ENCODE data around the gene CFAP107.
"Not testable (repeated sequence)": the region's sequence is repeated elsewhere in the genome, so short reads cannot be mapped to it uniquely, and the experiment has no call there.

CFAP107 gene

GRCh38 chr1:12745992-12746323 lies at the start of gene CFAP107:
CFAP107 (plus strand) TSS chr1:12746200; CDS start chr1:12746431, 231 bp downstream.
- DNase-seq: no peak

- DNase-seq: no peak
Observed at GRCh38 chr1:12696658-12697057, 49.3 kb upstream of the CFAP107 start.

- no peak for DNase-seq
Observed at GRCh38 chr1:12697397-12697796, 48.6 kb upstream of the CFAP107 start.

- no peak for DNase-seq
Observed at GRCh38 chr1:12703821-12704451, 42.1 kb upstream of the CFAP107 start.

GRCh38 chr1:12706061-12706460 lies 39.9 kb upstream of the CFAP107 start:
- DNase-seq: no peak

GRCh38 chr1:12708396-12709090 lies 37.5 kb upstream of the CFAP107 start:
- no peak for DNase-seq

- no peak for DNase-seq
Observed at GRCh38 chr1:12709091-12709491, 36.9 kb upstream of the CFAP107 start.

- DNase-seq: no peak
Observed at GRCh38 chr1:12709696-12710095, 36.3 kb upstream of the CFAP107 start.

GRCh38 chr1:12711536-12711935 lies 34.5 kb upstream of the CFAP107 start:
- no peak for DNase-seq

- DNase-seq: no peak
Observed at GRCh38 chr1:12712076-12712475, 33.9 kb upstream of the CFAP107 start.

GRCh38 chr1:12712929-12713328 lies 33.1 kb upstream of the CFAP107 start:
- no peak for DNase-seq

GRCh38 chr1:12713651-12714050 lies 32.3 kb upstream of the CFAP107 start:
- DNase-seq: not testable (repeated sequence)

GRCh38 chr1:12714710-12715475 lies 31.1 kb upstream of the CFAP107 start:
- no peak for DNase-seq

GRCh38 chr1:12715896-12716437 lies 30.0 kb upstream of the CFAP107 start, which contains the start of gene AADACL3:
AADACL3 (plus strand) TSS chr1:12716110; CDS start chr1:12716177, 67 bp downstream.
- DNase-seq: no peak

- DNase-seq: no peak
Observed at GRCh38 chr1:12717301-12717838, 28.6 kb upstream of the CFAP107 start.

- no peak for DNase-seq
Observed at GRCh38 chr1:12722626-12723025, 23.4 kb upstream of the CFAP107 start.

GRCh38 chr1:12728391-12728790 lies 17.6 kb upstream of the CFAP107 start:
- no peak for DNase-seq

GRCh38 chr1:12730156-12730555 lies 15.8 kb upstream of the CFAP107 start:
- no peak for DNase-seq

GRCh38 chr1:12731084-12731483 lies 14.9 kb upstream of the CFAP107 start:
- not testable (repeated sequence) for DNase-seq

GRCh38 chr1:12734651-12735050 lies 11.3 kb upstream of the CFAP107 start:
- DNase-seq: no peak

- no peak for DNase-seq
Observed at GRCh38 chr1:12738934-12739333, 7.1 kb upstream of the CFAP107 start.

- DNase-seq: no peak
Observed at GRCh38 chr1:12739613-12740012, 6.4 kb upstream of the CFAP107 start.

GRCh38 chr1:12741946-12742345 lies 4.1 kb upstream of the CFAP107 start:
- no peak for DNase-seq
